Fibroblast of skin of right biceps (primary cell): ENCODE results near the gene LIN7A.

ENCODE experiments used
- DNase-seq: peaks from one replicate; pipeline ENCODE4 v3.0.0-alpha.2; 2013

The LIN7A gene

DNA sequence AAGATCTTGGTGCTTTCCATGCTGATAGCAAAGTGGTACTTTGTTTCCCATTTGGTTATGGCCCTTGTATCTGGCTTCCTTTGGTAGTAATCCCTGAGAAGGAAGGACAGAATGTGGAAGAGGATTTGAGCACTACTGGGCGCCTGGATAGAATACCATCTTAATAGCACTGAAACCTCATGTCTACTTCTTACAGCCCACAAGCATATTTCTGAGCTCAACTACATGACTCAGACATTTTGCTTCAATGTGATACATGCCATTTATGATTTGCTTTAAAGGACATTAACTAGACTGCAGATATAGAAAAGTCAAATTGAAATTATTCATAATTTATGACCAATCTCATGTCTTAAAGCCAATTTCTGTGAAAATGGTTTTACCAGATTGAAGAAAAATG, 80.4 kb downstream of the LIN7A start:
- peak; percentile 83 for DNase-seq

DNA sequence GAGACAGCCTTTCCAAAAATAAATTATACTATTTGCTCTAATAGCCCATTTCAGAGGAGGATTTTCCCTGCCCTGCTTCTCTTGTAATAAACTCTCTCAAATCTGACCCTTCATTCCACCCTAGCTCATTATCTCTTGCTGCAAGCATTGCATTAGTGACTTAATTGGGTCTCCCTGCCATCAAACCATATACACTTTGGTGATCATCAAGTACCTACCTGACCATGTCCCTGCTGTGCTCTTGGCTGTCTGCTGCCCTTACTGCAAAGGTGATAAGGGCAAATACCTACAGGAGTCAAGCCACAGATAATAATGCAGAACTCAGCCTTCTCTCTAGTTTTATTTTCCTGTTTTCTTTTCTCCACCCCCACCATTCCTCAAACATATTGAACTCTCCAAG, 88.4 kb downstream of the LIN7A start:
- no peak for DNase-seq

GRCh38 chr12:80848858-80849257, 88.9 kb downstream of the LIN7A start:
- DNase-seq, result peak; percentile 16

- DNase-seq, result no peak
Observed at GRCh38 chr12:80847575-80847974, 90.2 kb downstream of the LIN7A start.

DNA sequence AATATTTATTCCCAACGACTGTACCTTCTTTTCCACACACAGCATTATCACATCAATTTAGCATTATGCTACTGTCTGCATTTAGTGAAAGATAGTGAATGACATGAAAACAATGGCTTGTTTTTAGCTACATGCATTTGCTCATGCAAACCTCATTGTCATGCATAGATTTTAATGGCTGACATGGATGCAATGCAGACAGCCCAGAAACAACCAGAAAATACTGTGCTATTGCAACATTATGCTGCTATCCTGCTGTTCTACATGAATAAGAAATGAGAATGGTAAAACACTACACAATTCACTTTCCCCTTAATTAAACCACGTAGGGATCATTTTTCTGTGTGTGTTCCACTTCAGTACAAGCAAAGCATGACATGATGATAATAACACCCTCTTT, 90.8 kb downstream of the LIN7A start:
- DNase-seq, result no peak

DNA sequence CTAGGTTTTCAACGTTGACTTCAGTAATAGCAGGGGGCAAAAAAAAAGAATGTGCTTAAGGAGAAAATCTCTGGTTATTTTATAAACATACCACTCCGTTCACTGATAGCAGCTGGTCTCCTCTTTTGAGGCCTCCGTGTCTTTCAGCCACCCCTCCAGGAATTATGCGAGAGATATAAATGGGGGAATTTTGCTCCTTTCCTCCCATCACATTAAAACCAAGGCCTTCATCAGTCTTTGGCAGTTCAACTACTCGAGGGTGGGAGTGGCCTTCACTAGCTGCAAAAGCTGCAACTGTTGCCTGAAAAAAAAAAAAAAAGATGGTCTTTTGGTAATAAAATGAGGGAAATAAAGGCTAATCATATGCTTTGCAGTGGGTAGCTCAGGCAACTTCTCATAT, 92.1 kb downstream of the LIN7A start:
- DNase-seq, result no peak

DNA sequence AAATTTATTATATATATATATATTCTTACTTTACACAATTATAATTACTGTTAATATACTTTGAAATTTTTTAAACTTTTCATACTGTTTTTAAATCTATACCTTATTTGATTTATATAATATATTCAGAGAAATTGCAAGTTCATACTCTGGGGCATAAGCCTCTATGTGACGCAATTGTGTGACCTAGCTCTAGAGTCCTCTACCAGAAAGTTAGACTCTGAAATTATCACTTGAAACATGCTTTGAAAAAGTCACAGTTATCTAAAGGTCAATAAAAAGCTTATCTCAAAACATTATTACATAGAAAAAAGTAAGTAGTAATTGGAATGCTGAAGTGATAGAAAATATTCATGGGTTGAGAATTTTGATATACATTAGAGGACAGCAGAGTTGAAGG, 93.8 kb downstream of the LIN7A start:
- DNase-seq, result no peak

DNA sequence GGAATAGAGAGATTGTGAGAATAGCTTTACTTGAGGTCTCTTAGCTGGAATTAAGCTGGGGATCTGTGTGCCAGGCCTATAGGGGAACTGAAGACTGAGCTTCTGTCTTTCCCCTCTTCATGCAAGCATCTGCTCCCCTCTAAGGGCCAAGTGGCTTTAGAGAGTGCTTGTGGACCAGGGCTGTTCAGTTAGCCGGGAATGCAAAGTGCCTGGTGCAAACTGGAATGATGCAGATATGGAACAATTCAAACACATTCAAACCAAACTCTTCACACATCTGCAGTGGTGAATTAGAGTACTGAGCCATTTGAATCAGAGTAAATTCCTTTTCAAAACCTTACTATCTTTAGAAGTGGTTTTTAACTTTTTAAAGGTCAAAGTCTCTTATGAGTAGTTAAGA, 99.0 kb downstream of the LIN7A start:
- DNase-seq, result peak; percentile 17

DNA sequence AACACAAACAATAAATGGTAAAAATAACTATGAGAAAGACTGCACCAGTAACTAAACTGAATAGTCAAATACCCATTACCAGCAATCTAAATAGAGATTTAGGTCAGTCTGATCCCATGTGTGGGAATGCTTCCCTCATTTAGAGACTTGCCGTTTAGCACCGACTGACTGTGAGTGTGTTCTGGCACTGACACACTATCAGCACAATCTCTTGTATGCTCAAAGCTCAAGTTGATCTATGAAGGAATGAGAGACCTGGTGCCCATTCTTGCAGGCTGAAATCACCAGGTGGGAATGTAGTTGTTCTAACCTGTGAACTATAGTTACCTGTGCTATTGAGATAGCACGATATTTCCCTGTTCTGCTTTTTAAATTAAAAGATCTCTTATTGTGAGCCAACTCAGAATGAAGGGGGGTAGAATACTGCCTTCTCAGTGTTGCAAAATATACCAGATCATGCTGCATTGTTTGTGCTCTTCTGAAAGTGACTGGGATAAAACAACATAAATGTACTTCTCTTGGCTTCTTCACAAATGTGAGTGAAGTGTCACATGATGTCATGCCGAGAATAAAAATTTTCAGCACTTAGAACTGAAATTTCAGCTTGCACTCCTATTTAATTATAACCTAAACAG, 99.6 kb downstream of the LIN7A start:
- DNase-seq, result no peak

GRCh38 chr12:80837342-80837978, 100.3 kb downstream of the LIN7A start:
- DNase-seq, result peak; percentile 75

- DNase-seq, result no peak
Observed at GRCh38 chr12:80834724-80835123, 103.0 kb downstream of the LIN7A start.

GRCh38 chr12:80830533-80831088, 107.1 kb downstream of the LIN7A start:
- no peak for DNase-seq

- DNase-seq, result peak; percentile 7
Observed at GRCh38 chr12:80829767-80830166, 108.0 kb downstream of the LIN7A start.

DNA sequence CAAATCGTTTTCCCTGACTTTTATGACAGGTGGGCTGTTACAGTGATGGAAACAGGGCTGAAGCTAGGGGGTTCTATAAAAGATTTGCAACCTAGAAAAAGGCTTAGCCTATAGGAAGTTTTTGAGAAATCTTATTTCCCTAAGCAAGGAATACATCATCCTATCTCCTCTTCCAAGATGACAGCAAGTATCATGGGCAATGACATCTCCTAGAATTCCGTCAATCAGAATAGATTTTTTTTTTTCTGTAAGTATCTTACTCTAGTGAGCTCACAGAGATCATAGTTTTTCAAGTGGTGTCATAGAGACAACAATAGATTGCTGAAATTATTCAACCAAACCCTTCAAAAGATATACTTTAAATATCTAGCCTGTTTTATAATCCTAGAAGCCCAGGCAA, 112.2 kb downstream of the LIN7A start:
- DNase-seq, result no peak

DNA sequence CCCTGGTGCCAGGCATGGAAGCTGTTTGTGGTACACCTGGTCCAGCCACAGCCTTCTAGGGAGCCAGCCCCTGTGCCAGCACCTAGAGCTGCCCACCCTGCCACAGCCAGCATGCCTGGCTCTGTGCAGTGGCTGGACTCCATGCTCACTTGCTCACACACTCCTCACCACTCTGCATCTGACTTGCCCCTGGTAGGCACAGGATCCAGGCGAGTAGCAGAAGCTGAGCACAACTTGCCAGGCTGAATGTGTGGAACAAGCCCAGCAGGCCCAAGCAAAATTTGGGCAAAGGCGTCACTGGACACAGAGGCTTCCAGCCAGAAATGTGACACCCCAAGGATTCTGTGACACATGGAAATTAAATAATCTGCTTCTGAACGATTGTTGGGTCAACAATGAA, 114.3 kb downstream of the LIN7A start:
- no peak for DNase-seq

GRCh38 chr12:80821513-80822000, 116.2 kb downstream of the LIN7A start:
- no peak for DNase-seq

DNA sequence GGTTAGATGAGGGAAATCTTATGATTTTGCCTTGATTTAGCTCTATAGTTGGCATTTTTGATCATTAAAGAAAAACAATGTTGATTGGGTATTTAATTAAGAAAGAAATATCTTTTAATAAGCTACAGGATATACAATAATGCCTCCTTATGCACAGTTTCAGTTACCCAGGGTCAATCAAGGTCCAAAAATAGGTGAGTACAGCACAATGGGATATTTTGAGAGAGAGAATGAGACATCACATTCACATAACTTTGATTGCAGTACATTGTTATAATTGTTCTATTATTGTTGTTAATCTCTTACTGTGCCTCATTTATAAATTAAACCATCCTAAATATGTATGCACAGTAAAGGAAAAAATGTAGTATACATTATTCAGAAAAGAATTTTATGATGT, 118.9 kb downstream of the LIN7A start:
- no peak for DNase-seq

DNA sequence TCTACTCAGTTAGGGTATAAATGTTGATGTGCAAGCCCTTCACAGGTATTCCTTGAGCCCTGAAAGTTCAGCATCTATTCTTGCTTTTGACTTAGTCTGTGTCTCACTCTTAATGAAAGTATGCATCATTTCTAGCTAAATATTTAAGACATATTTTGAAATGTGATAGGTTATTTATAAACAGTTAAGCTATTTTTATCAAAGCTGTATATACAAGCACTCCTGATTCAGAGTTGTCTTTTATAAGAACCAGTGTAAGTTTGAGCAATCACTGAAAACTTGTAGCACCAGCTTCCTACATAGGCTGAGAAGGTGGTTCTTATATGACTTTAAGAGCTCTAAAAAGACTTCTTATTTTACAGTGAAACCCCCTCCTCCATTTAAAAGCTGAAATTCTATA, 122.4 kb downstream of the LIN7A start:
- DNase-seq, result no peak

GRCh38 chr12:80814453-80814852, 123.3 kb downstream of the LIN7A start:
- no peak for DNase-seq

- no peak for DNase-seq
Observed at GRCh38 chr12:80813820-80814219, 123.9 kb downstream of the LIN7A start.

DNA sequence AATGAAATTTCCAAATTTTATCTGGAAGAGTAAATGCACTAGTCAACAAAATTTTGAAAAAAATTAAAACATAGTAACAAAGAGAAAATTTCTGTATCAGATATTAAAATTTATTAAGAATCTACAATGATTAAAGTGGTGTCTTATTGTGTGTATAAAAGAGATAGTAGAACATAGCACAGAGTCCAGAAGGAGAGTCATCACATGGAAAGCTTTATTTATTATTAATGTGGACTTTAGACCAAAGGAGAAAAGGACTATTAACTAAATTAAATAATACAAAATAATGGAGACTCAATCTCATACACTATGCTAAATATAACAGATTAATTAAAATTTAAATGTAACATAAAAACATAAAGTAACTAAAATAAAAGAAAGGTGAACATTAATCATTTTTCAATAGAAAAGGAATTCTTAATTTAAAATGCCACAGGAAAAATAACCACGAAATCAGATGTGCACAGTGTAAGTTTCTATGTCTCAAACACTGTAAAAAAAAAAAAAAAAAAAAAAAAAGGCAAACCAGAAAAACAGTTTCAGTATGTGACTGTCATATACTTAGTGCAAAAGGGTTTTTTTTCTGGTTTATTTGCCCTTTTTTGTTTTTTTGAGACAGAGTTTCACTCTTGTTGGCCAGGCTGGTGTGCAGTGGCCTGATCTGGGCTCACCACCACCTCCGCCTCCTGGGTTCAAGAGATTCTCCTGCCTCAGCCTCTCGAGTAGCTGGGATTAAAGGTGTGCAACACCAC, 125.6 kb downstream of the LIN7A start:
- no peak for DNase-seq

- no peak for DNase-seq
Observed at GRCh38 chr12:80810874-80811273, 126.9 kb downstream of the LIN7A start.

GRCh38 chr12:80807640-80808288, 130.0 kb downstream of the LIN7A start:
- DNase-seq, result peak; percentile 37
